Erythroblast (primary cell): ENCODE measurements around the gene SIL1.

Experiments
- GATA1 ChIP-seq: IDR thresholded peaks from 2 replicates; pipeline ENCODE4 v1.6.1; 2011; ENCODE audit warnings: low read depth, mild to moderate bottlenecking, control low read depth, low read length, moderate library complexity
- POLR2A ChIP-seq: IDR thresholded peaks from 2 replicates; pipeline ENCODE4 v1.6.1; 2011; ENCODE audit warnings: mild to moderate bottlenecking, low read length

- no peak for TF ChIP-seq POLR2A
- no peak for TF ChIP-seq GATA1
These were observed 275.7 kb downstream of the SIL1 start for GRCh38 chr5:138922494-138922893.
